ENCODE data around the gene ARID1A. TPM values are rescaled to one million over a fixed set of nuclear protein-coding genes. Genes with fewer than 3 reads are reported as not detected.
A peak's percentile ranks its signal among the peaks of the same experiment; 100 is the strongest.

The ARID1A gene
- total and polyA plus RNA-seq, 2 experiments from 2014 or later, result 50.0 to 104 TPM

DNA sequence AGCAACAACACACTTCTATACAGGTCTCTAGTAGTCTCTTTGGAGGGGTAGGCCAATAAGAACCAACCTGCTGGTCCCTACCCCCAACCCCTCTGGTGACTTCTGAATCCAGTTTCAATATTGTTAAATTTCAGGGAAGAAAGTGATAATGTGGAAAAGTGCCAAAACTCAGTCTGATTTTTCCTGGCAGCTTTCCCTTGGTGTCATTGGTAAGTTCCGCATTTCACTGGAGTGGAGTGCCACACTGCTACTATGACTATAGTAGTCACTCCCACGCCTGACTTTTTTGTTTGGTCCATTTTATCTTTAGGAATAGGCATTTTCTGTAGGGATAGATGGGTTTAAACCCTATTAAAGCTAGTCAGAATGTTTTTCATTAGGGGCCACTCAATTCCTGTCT lies 5.7 kb upstream of the ARID1A start (continued):
- TF ChIP-seq, protein P1, sequence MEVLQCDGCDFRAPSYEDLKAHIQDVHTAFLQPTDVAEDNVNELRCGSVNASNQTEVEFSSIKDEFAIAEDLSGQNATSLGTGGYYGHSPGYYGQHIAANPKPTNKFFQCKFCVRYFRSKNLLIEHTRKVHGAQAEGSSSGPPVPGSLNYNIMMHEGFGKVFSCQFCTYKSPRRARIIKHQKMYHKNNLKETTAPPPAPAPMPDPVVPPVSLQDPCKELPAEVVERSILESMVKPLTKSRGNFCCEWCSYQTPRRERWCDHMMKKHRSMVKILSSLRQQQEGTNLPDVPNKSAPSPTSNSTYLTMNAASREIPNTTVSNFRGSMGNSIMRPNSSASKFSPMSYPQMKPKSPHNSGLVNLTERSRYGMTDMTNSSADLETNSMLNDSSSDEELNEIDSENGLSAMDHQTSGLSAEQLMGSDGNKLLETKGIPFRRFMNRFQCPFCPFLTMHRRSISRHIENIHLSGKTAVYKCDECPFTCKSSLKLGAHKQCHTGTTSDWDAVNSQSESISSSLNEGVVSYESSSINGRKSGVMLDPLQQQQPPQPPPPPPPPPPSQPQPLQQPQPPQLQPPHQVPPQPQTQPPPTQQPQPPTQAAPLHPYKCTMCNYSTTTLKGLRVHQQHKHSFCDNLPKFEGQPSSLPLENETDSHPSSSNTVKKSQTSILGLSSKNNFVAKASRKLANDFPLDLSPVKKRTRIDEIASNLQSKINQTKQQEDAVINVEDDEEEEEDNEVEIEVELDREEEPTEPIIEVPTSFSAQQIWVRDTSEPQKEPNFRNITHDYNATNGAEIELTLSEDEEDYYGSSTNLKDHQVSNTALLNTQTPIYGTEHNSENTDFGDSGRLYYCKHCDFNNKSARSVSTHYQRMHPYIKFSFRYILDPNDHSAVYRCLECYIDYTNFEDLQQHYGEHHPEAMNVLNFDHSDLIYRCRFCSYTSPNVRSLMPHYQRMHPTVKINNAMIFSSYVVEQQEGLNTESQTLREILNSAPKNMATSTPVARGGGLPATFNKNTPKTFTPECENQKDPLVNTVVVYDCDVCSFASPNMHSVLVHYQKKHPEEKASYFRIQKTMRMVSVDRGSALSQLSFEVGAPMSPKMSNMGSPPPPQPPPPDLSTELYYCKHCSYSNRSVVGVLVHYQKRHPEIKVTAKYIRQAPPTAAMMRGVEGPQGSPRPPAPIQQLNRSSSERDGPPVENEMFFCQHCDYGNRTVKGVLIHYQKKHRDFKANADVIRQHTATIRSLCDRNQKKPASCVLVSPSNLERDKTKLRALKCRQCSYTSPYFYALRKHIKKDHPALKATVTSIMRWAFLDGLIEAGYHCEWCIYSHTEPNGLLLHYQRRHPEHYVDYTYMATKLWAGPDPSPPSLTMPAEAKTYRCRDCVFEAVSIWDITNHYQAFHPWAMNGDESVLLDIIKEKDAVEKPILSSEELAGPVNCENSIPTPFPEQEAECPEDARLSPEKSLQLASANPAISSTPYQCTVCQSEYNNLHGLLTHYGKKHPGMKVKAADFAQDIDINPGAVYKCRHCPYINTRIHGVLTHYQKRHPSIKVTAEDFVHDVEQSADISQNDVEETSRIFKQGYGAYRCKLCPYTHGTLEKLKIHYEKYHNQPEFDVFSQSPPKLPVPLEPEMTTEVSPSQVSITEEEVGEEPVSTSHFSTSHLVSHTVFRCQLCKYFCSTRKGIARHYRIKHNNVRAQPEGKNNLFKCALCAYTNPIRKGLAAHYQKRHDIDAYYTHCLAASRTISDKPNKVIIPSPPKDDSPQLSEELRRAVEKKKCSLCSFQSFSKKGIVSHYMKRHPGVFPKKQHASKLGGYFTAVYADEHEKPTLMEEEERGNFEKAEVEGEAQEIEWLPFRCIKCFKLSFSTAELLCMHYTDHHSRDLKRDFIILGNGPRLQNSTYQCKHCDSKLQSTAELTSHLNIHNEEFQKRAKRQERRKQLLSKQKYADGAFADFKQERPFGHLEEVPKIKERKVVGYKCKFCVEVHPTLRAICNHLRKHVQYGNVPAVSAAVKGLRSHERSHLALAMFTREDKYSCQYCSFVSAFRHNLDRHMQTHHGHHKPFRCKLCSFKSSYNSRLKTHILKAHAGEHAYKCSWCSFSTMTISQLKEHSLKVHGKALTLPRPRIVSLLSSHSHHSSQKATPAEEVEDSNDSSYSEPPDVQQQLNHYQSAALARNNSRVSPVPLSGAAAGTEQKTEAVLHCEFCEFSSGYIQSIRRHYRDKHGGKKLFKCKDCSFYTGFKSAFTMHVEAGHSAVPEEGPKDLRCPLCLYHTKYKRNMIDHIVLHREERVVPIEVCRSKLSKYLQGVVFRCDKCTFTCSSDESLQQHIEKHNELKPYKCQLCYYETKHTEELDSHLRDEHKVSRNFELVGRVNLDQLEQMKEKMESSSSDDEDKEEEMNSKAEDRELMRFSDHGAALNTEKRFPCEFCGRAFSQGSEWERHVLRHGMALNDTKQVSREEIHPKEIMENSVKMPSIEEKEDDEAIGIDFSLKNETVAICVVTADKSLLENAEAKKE (CRISPR knock-in tag; IDR thresholded peaks at IDR 0.05), result no peak
- no peak for TF ChIP-seq STAT1 (IDR thresholded peaks at IDR 0.05; ENCODE audit: unreplicated experiment)

DNA sequence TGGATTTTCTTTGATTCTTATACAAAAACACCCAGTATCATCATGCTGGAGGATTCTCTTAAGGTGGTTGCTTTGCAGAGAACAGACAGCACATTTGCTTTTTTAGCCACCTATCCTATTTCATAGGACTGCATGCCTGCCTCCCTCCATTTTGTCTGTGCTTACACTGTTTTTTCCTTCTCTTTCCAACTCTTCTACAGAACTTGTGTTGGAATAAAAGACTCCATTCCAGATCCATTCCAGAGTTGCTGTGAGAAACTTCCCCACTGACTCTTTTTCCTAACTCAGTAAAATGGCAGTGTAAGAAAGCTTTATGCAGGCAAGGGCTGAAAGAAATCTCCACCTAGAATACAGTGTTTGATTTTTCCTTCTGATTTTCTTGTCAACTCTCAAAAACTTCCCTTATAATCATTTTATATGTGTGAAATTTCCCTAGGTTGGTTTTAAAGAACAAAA lies 5.2 kb upstream of the ARID1A start:
- H3K4me1 ChIP-seq (ENCODE audit: insufficient read depth), result peaks cover 21% of the 10 kb centered on the region
- H3K79me2 ChIP-seq (replicated peaks; ENCODE audit: insufficient read depth), result no peaks in the 10 kb centered on the region
- H3K27ac Mint-ChIP-seq, result no peak overlapping the region
- no peak overlapping the region for H3K27ac ChIP-seq (ENCODE audit: low read depth)
- H3K4me3 ChIP-seq, result no peak overlapping the region
- H3K4me2 ChIP-seq, result no peak overlapping the region
- ATAC-seq, result no peak
- H3K9me3 Mint-ChIP-seq, result peaks cover 25% of the 10 kb centered on the region; the same call in 2 of the 3 replicates
- DNase-seq (ENCODE audit: low spot score), result peak; percentile 56
- H3F3A ChIP-seq (replicated peaks; ENCODE audit: low read depth), result no peaks in the 10 kb centered on the region
- H3K36me3 ChIP-seq (ENCODE audit: insufficient read depth), result no peaks in the 10 kb centered on the region
- peaks cover 22% of the 10 kb centered on the region for H3K4me1 Mint-ChIP-seq
- peaks cover 13% of the 10 kb centered on the region for H3K27me3 ChIP-seq (ENCODE audit: insufficient read depth)
- H4K20me1 ChIP-seq (replicated peaks; ENCODE audit: insufficient read depth), result no peaks in the 10 kb centered on the region
- H3K27me3 Mint-ChIP-seq (ENCODE audit: insufficient read depth, low read depth, poor library complexity), result peaks cover 13% of the 10 kb centered on the region
- H2AFZ ChIP-seq, result peak overlapping the region; percentile 3; the same call in 1 of the 2 replicates
- no peak overlapping the region for H3K4me3 Mint-ChIP-seq
- H3K36me3 Mint-ChIP-seq (ENCODE audit: low read depth), result no peaks in the 10 kb centered on the region
- no peaks in the 10 kb centered on the region for H3K9me2 ChIP-seq (ENCODE audit: insufficient read depth)
- TF ChIP-seq, protein P2, sequence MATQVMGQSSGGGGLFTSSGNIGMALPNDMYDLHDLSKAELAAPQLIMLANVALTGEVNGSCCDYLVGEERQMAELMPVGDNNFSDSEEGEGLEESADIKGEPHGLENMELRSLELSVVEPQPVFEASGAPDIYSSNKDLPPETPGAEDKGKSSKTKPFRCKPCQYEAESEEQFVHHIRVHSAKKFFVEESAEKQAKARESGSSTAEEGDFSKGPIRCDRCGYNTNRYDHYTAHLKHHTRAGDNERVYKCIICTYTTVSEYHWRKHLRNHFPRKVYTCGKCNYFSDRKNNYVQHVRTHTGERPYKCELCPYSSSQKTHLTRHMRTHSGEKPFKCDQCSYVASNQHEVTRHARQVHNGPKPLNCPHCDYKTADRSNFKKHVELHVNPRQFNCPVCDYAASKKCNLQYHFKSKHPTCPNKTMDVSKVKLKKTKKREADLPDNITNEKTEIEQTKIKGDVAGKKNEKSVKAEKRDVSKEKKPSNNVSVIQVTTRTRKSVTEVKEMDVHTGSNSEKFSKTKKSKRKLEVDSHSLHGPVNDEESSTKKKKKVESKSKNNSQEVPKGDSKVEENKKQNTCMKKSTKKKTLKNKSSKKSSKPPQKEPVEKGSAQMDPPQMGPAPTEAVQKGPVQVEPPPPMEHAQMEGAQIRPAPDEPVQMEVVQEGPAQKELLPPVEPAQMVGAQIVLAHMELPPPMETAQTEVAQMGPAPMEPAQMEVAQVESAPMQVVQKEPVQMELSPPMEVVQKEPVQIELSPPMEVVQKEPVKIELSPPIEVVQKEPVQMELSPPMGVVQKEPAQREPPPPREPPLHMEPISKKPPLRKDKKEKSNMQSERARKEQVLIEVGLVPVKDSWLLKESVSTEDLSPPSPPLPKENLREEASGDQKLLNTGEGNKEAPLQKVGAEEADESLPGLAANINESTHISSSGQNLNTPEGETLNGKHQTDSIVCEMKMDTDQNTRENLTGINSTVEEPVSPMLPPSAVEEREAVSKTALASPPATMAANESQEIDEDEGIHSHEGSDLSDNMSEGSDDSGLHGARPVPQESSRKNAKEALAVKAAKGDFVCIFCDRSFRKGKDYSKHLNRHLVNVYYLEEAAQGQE (IDR thresholded peaks at IDR 0.05; ENCODE audit: unreplicated experiment), result no peak
- TF ChIP-seq EZH2 (IDR thresholded peaks at IDR 0.05; ENCODE audit: low read depth, unreplicated experiment), result no peak
- no peak for TF ChIP-seq JUNB (IDR thresholded peaks at IDR 0.05; ENCODE audit: unreplicated experiment)
- TF ChIP-seq CREB1 (CRISPR knock-in tag; IDR thresholded peaks at IDR 0.05; ENCODE audit: low read depth), result no peak
- TF ChIP-seq STAT1 (IDR thresholded peaks at IDR 0.05; ENCODE audit: unreplicated experiment), result no peak
- TF ChIP-seq, protein P3, sequence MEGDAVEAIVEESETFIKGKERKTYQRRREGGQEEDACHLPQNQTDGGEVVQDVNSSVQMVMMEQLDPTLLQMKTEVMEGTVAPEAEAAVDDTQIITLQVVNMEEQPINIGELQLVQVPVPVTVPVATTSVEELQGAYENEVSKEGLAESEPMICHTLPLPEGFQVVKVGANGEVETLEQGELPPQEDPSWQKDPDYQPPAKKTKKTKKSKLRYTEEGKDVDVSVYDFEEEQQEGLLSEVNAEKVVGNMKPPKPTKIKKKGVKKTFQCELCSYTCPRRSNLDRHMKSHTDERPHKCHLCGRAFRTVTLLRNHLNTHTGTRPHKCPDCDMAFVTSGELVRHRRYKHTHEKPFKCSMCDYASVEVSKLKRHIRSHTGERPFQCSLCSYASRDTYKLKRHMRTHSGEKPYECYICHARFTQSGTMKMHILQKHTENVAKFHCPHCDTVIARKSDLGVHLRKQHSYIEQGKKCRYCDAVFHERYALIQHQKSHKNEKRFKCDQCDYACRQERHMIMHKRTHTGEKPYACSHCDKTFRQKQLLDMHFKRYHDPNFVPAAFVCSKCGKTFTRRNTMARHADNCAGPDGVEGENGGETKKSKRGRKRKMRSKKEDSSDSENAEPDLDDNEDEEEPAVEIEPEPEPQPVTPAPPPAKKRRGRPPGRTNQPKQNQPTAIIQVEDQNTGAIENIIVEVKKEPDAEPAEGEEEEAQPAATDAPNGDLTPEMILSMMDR (conservative IDR thresholded peaks at IDR 0.05; ENCODE audit: low read depth in 2 of 2), result no peak
- TF ChIP-seq, protein P4, sequence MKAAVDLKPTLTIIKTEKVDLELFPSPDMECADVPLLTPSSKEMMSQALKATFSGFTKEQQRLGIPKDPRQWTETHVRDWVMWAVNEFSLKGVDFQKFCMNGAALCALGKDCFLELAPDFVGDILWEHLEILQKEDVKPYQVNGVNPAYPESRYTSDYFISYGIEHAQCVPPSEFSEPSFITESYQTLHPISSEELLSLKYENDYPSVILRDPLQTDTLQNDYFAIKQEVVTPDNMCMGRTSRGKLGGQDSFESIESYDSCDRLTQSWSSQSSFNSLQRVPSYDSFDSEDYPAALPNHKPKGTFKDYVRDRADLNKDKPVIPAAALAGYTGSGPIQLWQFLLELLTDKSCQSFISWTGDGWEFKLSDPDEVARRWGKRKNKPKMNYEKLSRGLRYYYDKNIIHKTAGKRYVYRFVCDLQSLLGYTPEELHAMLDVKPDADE (IDR thresholded peaks at IDR 0.05), result no peak
- no peak for TF ChIP-seq EZH2phosphoT487 (IDR thresholded peaks at IDR 0.05; ENCODE audit: unreplicated experiment)
- TF ChIP-seq ZNF331 (CRISPR knock-in tag; IDR thresholded peaks at IDR 0.05; ENCODE audit: low read depth), result no peak
- no peak for TF ChIP-seq ZNF114 (CRISPR knock-in tag; IDR thresholded peaks at IDR 0.05)

All from GM23338 (cell line).